ENCODE data around the gene HOMER1.

The HOMER1 gene

DNA sequence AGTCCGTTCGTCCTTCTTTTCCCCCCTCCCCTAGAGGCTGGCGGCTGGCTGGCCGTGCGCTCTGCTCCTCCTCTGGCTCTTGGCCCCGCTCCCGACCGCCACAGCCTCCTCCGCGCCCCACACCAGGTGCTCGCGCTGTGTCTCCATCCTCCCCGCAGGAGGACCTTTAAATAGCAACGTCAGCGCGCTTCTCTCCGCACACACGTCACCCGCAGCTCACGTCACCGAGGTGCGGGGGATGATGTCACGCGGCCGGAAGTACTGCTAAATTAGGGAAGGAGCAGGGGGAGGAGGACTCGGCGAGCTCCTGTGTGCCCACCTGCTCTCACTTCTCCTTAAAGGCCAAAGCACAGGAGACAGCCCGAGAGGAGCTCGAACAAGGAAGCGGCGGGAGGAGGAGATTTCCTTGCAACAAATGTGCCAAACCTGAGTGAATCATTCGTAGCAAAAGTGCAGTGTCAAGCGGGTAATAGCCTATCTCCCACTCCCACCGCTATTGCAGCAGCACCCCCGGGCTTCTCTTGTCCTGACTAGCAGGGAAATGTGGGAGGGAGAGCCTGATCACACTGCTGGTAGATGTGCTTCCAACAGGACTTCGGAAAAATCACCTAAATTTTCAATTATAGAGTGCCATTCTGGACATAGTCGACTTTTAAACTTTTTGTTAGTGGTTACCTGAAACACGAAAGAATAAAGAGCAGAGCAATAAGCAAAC, 614 bp upstream of the HOMER1 start:
- no peaks in the 10 kb centered on the region for H3K9me3 ChIP-seq
- peaks cover 42% of the 10 kb centered on the region for H3K27me3 ChIP-seq
- H3K4me3 ChIP-seq (ENCODE audit: low read depth, low read length), result peak overlapping the region; percentile 61
- H3K4me1 ChIP-seq, result no peaks in the 10 kb centered on the region
- H3K36me3 ChIP-seq, result no peaks in the 10 kb centered on the region
- peak; percentile 71 for DNase-seq
- TF ChIP-seq, protein P1, sequence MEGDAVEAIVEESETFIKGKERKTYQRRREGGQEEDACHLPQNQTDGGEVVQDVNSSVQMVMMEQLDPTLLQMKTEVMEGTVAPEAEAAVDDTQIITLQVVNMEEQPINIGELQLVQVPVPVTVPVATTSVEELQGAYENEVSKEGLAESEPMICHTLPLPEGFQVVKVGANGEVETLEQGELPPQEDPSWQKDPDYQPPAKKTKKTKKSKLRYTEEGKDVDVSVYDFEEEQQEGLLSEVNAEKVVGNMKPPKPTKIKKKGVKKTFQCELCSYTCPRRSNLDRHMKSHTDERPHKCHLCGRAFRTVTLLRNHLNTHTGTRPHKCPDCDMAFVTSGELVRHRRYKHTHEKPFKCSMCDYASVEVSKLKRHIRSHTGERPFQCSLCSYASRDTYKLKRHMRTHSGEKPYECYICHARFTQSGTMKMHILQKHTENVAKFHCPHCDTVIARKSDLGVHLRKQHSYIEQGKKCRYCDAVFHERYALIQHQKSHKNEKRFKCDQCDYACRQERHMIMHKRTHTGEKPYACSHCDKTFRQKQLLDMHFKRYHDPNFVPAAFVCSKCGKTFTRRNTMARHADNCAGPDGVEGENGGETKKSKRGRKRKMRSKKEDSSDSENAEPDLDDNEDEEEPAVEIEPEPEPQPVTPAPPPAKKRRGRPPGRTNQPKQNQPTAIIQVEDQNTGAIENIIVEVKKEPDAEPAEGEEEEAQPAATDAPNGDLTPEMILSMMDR (IDR thresholded peaks at IDR 0.05; ENCODE audit: low read depth, low read length), result no peak

DNA sequence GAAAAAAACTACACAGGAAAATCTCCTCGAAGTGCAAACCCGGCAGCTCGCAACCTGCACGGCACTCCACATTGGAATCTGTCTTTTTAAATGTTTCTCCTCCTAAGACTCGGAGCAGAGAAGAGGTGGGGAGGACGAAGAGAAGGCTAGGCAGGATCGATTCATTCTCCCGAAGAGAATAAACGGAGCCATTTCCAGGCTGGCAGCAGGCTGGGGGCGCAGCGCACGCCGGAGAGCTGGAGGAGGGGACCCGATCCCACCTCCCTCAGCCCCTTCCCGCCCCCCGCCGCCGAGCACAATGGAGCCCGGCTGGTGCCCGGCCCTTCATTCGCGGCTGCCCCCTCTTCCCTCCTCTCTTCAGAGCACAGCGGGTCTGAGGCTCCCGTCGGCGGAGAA, 628 bp downstream of the HOMER1 start:
- H3K4me1 ChIP-seq, result no peaks in the 10 kb centered on the region
- TF ChIP-seq, protein P1 (IDR thresholded peaks at IDR 0.05; ENCODE audit: low read depth, low read length), result no peak
- H3K4me3 ChIP-seq (ENCODE audit: low read depth, low read length), result peak overlapping the region; percentile 61
- H3K36me3 ChIP-seq, result no peaks in the 10 kb centered on the region
- peaks cover 47% of the 10 kb centered on the region for H3K27me3 ChIP-seq
- H3K9me3 ChIP-seq, result no peaks in the 10 kb centered on the region
- no peak for DNase-seq

DNA sequence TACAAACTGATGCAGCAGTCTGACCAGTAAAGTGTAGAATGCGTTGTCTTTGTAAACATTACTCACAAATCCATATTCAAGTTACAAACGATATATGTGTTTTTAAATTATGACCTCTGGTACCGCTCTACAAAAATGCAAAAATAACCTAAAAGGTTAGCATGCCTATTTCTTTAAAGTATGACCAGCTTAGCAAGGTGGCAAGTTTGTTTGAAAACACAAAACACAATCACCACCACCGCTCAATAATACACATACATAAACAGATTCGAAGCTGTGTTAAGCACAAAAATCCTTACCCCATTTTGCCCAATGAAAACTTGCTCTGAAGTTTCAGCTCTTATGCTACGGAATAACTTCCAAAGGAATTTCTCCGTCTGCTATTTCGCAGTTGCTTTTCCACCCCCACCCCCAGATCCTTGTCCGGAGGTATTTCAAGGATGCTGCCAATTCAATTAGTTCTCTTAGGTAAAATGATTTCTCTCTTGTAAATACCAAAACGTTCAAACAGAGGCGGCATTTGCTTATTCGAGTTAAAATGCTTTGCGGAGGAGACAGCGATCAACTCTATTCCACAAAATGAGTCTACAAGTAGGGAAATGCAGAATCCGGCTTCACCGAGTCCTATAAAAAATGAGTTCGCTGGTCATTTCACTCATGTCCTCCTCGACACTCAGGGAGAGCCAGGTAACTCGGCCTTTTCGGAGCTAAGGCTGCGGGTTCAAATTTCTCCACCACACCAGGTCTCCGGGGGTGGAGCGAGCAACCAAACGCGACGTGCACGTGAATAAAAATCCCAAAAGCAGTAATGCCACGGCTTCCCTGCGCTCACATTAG, 1.2 kb downstream of the HOMER1 start:
- Histone ChIP-seq H3K4me3 (ENCODE audit: low read depth, low read length) (peak overlapping the region; percentile 61), H3K4me1 (no peaks in the 10 kb centered on the region), H3K27me3 (peaks cover 47% of the 10 kb centered on the region), H3K36me3 (no peaks in the 10 kb centered on the region), H3K9me3 (no peaks in the 10 kb centered on the region)
- DNase-seq, result no peak
- TF ChIP-seq, protein P1 (IDR thresholded peaks at IDR 0.05; ENCODE audit: low read depth, low read length), result no peak

DNA sequence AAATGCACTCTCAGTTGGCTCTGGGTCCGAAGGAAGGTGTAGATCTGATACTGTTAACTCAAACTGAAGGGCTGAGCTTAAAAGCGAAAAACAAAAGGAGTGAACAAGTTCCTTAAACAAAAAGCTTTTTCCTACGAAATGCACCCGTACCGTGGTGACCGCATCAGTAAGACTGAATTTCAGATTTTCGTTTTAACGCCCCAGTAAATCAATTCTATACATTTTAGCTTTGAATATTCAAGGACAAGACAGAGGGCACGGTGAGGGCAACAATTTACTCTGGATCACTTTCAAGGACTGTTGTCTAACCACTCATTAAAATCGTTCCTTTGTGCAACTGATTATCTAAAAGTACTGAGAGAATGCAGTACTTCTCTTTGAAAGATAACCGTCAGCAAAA, 1.9 kb downstream of the HOMER1 start:
- TF ChIP-seq, protein P1 (IDR thresholded peaks at IDR 0.05; ENCODE audit: low read depth, low read length), result no peak
- Histone ChIP-seq H3K4me3 (ENCODE audit: low read depth, low read length) (no peak overlapping the region), H3K27me3 (peaks cover 47% of the 10 kb centered on the region), H3K36me3 (no peaks in the 10 kb centered on the region), H3K9me3 (no peaks in the 10 kb centered on the region), H3K4me1 (no peaks in the 10 kb centered on the region)
- no peak for DNase-seq

DNA sequence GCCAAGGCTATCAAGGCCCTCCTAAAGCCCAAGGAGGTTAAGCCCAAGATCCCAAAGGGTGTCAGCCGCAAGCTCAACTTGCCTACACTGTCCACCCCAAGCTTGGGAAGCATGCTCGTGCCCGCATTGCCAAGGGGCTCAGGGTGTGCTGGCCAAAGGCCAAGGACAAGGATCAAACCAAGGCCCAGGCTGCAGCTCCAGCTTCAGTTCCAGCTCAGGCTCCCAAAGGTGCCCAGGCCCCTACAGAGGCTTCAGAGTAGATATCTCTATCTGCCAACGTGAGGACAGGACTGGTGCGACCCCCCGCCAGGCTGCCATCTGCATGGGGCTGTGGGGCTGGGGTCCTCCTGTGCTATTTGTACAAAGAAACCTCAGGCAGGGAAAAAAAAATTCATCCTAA, 3.3 kb downstream of the HOMER1 start:
- Histone ChIP-seq H3K4me3 (ENCODE audit: low read depth, low read length) (no peak overlapping the region), H3K4me1 (no peaks in the 10 kb centered on the region)

More for the DNA sequence above, 3.3 kb downstream of the HOMER1 start:
- Histone ChIP-seq H3K9me3 (no peaks in the 10 kb centered on the region), H3K27me3 (peaks cover 47% of the 10 kb centered on the region), H3K36me3 (no peaks in the 10 kb centered on the region)
- TF ChIP-seq, protein P1 (IDR thresholded peaks at IDR 0.05; ENCODE audit: low read depth, low read length), result no peak
- no peak for DNase-seq
